Stomach (tissue), 4 donors: ENCODE data around the gene MEGF10.

Experiments used
- CTCF ChIP-seq, 7 experiments: fragments of 450-650 bp in 4 of 7; fragments of 200-600 bp in 3 of 7; sonication (generic) in 3 of 7; IDR thresholded peaks; one replicate each; pipeline ENCODE4 v1.5.1; 2016 to 2019; ENCODE audit warnings: antibody characterized with exemption in 7 of 7, control low read depth in 2 of 7, mild to moderate bottlenecking in 1 of 7
- EP300 ChIP-seq: sonication (generic); formaldehyde crosslinking; IDR thresholded peaks from one replicate; pipeline ENCODE4 v1.6.1; 2017; ENCODE audit warnings: antibody characterized with exemption
- POLR2A ChIP-seq, 4 donors: fragments of 450-650 bp; IDR thresholded peaks; one replicate each; pipeline ENCODE4 v1.6.1; 2016; ENCODE audit warnings: antibody characterized with exemption in 4 of 4, control low read depth in 2 of 4, mild to moderate bottlenecking in 1 of 4, moderate library complexity in 1 of 4

GRCh38 chr5:127359502-127359901 is 68.9 kb downstream of the MEGF10 start:
- TF ChIP-seq CTCF (IDR thresholded peaks at IDR 0.05) (no peak), POLR2A (IDR thresholded peaks at IDR 0.05) (no peak), EP300 (no peak)
